Activated naive CD4-positive, alpha-beta T cell treated with anti-CD3 and anti-CD28 coated beads, Interleukin-2, amount 10 ng/mL, durations not matched to agents 7 days and 5 days (primary cell): ENCODE measurements around the gene PSPC1.
"Not testable (repeated sequence)": the region's sequence is repeated elsewhere in the genome, so short reads cannot be mapped to it uniquely, and the experiment has no call there.

Experiments
- CTCF ChIA-PET: fragments of 350-600 bp; sonication (Branson Sonifier 250); formaldehyde crosslinking; loops from one replicate; lab custom pipeline; 2021; ENCODE audit warnings: antibody characterized with exemption; lab: Charles Lee
- DNase-seq: peaks from one replicate; pipeline ENCODE4 v3.0.0-alpha.2; 2020
- H3K27ac Mint-ChIP-seq: one replicate; pipeline ENCODE4 v1.8.0; 2021; ENCODE audit warnings: mild to moderate bottlenecking, moderate library complexity, mixed read lengths
- H3K27me3 Mint-ChIP-seq: one replicate; pipeline ENCODE4 v1.8.0; 2021; ENCODE audit warnings: mild to moderate bottlenecking, mixed read lengths
- H3K36me3 Mint-ChIP-seq: one replicate; pipeline ENCODE4 v1.8.0; 2021; ENCODE audit warnings: mixed read lengths
- H3K4me1 Mint-ChIP-seq: one replicate; pipeline ENCODE4 v1.8.0; 2021; ENCODE audit warnings: mixed read lengths
- H3K4me3 Mint-ChIP-seq: one replicate; pipeline ENCODE4 v1.8.0; 2021; ENCODE audit warnings: mild to moderate bottlenecking, moderate library complexity, mixed read lengths
- H3K9me3 Mint-ChIP-seq: one replicate; pipeline ENCODE4 v1.8.0; 2021; ENCODE audit warnings: mixed read lengths

PSPC1 gene, protein sequence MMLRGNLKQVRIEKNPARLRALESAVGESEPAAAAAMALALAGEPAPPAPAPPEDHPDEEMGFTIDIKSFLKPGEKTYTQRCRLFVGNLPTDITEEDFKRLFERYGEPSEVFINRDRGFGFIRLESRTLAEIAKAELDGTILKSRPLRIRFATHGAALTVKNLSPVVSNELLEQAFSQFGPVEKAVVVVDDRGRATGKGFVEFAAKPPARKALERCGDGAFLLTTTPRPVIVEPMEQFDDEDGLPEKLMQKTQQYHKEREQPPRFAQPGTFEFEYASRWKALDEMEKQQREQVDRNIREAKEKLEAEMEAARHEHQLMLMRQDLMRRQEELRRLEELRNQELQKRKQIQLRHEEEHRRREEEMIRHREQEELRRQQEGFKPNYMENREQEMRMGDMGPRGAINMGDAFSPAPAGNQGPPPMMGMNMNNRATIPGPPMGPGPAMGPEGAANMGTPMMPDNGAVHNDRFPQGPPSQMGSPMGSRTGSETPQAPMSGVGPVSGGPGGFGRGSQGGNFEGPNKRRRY

DNA sequence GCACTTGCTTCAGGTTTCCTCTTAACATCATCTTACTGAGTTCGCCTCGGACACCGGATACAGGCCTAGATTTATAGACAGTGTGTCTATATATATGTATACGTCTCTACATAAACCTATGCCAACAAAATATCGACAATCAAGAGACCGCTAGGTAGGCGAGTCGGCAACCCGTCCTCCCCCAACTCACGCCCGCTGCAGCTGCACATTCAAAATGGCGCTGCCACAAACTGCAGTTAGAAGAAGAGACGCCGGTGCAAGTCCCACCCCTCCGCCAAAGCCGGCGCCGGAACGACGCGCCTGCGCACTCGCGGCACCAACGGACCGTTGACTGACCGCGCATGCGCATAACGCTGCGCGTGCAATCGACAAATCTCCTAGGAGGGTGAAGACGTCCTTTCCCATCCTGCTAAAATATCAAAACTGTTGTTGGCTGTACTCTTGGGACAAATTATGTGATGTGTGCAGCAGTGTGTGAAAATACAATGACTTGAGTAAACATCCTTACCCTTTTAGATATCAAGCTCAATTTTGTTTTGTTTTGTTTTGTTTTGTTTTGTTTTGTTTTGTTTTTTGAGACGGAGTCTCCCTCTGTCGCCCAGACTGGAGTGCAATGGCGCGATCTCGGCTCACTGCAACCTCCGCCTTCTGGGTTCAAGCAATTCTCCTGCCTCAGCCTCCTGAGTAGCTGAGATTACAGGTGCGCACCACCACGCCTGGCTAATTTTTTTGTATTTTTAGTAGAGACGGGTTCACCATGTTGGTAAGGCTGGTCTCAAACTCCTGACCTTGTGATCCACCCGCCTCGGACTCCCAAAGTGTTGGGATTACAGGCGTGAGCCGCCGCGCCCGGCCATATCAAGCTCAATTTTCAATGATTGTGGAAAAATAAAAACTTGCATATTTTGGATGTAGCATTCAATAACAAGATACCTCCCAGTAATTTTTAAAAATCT lies at the start of gene PSPC1:
PSPC1 (minus strand) TSS at position 219 of the 956 bp plus-strand sequence; CDS start at position 31, 188 bp downstream.
- Mint-ChIP-seq H3K4me1 (peaks cover 11% of the 10 kb centered on the region), H3K27ac (peak within 1 kb of the TSS; percentile 99), H3K4me3 (peak within 1 kb of the TSS; percentile 96)
- CTCF ChIA-PET: interaction anchor here (1.2 to 1.6 kb wide), 2 partner anchors 78 to 81 kb away, joined by 4 to 5 read pairs; partner anchors contain the start of gene ZMYM5
- H3K9me3 Mint-ChIP-seq, H3K27me3 Mint-ChIP-seq, H3K36me3 Mint-ChIP-seq: not testable (repeated sequence)
- peak; percentile 96 for DNase-seq

DNA sequence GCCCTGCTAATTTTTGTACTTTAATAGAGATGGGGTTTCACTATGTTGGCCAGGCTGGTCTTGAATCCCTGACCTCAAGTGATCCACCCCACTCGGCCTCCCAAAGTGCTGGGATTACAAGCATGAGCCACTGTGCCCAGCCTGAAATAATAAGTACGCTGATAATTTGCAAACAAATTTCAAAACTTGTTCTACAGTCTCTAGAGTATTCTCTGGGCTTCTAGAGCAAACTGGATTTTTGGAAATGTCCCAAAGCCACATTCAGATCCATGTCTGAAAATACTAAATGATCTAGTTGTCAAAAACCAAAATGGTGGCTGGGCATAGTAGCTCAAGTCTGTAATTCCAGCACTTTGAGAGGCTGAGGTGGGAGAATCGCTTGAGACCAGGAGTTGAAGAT lies 39.9 kb upstream of the PSPC1 start:
- no peak overlapping the region for H3K27ac Mint-ChIP-seq
- H3K9me3 Mint-ChIP-seq: no peaks in the 10 kb centered on the region
- CTCF ChIA-PET: no interaction called here
- H3K4me1 Mint-ChIP-seq: no peaks in the 10 kb centered on the region
- H3K27me3 Mint-ChIP-seq: no peaks in the 10 kb centered on the region
- H3K4me3 Mint-ChIP-seq: no peak overlapping the region
- no peak for DNase-seq
- H3K36me3 Mint-ChIP-seq: peaks cover 41% of the 10 kb centered on the region

DNA sequence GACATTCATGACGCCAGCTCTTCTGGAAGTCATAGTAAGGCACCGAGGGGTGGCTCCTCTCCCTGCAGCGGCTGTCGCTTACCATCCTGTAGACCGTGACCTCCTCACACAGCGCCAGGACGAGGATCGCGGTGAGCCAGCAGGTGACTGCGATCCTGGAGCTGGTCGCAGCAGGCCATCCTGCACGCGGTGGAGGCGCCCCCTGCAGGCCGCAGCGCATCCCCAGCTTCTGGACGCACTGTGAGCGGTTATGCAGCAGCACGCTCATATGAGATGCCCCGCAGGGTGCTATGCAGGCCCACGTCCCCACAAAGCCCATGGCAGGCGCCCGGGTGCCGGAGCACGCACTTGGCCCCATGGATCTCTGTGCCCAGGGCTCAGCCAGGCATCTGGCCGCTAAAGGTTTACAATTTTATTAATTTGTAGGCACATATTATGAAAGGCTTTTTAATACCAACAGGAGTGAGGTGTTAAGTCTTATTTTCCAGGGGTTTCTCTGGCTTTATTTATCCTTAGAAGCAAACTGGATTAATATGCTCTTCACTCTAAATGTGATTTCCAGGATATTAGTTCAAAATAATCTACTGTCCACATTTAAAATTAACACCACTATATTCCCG lies 35.6 kb upstream of the PSPC1 start:
- no peaks in the 10 kb centered on the region for H3K27me3 Mint-ChIP-seq
- DNase-seq: peak; percentile 47
- CTCF ChIA-PET: interaction anchor here (1.2 to 1.7 kb wide), 2 partner anchors 11 to 75 kb away, joined by 3 to 5 read pairs; no protein-coding TSS in a partner anchor
- H3K9me3 Mint-ChIP-seq: no peaks in the 10 kb centered on the region
- no peaks in the 10 kb centered on the region for H3K4me1 Mint-ChIP-seq
- H3K27ac Mint-ChIP-seq: no peak overlapping the region
- peaks cover 25% of the 10 kb centered on the region for H3K36me3 Mint-ChIP-seq
- no peak overlapping the region for H3K4me3 Mint-ChIP-seq

DNA sequence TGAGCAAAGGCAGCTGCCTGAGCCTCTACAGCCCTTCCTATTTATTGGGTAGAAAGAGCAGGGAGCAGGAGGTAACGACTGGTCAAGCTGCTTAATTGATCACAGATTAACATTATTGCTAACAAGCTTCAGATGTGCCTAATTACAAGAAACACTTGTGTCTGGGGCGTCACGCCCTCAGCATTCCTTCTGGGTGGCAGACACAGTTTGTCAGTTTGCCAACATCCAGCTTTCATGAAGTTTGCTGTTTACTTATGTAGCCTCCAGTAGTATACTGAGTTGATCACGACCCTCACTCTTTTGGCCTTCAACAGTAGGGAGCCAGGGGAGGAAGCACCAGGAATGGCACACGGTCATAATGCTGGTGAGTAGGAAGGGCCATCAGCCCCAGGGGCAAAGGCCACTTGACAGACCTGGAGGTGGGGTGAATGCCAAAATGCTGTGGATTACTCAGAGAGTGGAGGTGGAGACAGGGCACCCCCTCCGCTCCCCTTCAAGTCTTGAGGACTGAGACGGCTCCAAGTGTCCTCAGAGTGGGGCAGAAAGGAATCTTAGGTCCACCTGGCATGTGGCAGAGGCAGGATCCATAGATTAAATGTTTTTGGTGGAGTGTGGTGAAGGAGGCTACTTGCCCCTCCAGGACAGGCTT lies 34.9 kb upstream of the PSPC1 start:
- no peak for DNase-seq
- H3K9me3 Mint-ChIP-seq: no peaks in the 10 kb centered on the region
- no peaks in the 10 kb centered on the region for H3K4me1 Mint-ChIP-seq
- H3K27ac Mint-ChIP-seq: no peak overlapping the region
- CTCF ChIA-PET: interaction anchor here (0.7 to 1.7 kb wide), 3 partner anchors 11 to 74 kb away, joined by 3 to 5 read pairs (median 3); no protein-coding TSS in a partner anchor
- no peak overlapping the region for H3K4me3 Mint-ChIP-seq
- H3K36me3 Mint-ChIP-seq: peaks cover 21% of the 10 kb centered on the region
- no peaks in the 10 kb centered on the region for H3K27me3 Mint-ChIP-seq

DNA sequence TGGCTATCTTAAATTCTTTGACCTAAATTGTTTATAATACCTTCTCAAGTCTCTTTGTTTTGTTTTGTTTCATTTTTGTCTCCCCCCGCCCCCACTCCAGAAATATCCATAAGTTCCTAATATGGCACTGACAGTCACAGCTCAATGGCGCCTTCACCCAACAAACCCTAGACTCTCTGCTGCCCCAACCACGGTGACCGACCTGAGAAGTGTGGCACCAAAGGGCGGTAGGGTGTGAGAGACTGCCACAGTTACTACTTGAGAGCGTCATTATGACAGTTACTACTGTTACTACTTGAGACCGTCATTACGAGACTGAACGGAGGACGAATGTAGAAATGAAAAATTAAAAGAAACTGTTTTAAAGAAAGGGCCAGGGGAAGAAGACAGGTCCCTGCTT lies 34.4 kb upstream of the PSPC1 start:
- Mint-ChIP-seq H3K4me3 (no peak overlapping the region), H3K36me3 (peaks cover 23% of the 10 kb centered on the region), H3K27me3 (no peaks in the 10 kb centered on the region), H3K27ac (no peak overlapping the region), H3K9me3 (no peaks in the 10 kb centered on the region), H3K4me1 (no peaks in the 10 kb centered on the region)
- CTCF ChIA-PET: interaction anchor here (0.7 to 1.7 kb wide), 2 partner anchors 10 to 12 kb away, joined by 3 to 5 read pairs; no protein-coding TSS in a partner anchor
- no peak for DNase-seq

DNA sequence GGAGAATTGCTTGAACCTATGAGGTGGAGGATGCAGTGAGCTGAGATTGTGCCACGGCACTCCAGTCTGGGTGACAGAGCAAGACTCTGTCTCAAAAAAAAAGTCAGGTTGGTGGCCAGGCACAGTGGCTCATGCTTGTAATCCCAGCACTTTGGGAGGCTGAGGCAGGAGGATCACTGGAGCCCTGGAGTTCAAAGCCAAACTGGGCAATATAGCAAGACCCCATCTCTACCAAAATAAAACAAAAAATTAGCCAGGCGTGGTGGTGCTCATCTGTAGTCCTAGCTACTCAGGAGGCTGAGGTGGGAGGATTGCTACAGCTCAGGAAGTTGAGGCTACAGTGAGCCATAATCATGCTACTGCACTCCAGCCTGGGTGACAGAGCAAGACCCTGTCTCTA lies 33.1 kb upstream of the PSPC1 start:
- H3K27ac Mint-ChIP-seq, DNase-seq, H3K9me3 Mint-ChIP-seq, H3K4me3 Mint-ChIP-seq, H3K4me1 Mint-ChIP-seq, CTCF ChIA-PET, H3K27me3 Mint-ChIP-seq: not testable (repeated sequence)
- H3K36me3 Mint-ChIP-seq: peaks cover 21% of the 10 kb centered on the region

DNA sequence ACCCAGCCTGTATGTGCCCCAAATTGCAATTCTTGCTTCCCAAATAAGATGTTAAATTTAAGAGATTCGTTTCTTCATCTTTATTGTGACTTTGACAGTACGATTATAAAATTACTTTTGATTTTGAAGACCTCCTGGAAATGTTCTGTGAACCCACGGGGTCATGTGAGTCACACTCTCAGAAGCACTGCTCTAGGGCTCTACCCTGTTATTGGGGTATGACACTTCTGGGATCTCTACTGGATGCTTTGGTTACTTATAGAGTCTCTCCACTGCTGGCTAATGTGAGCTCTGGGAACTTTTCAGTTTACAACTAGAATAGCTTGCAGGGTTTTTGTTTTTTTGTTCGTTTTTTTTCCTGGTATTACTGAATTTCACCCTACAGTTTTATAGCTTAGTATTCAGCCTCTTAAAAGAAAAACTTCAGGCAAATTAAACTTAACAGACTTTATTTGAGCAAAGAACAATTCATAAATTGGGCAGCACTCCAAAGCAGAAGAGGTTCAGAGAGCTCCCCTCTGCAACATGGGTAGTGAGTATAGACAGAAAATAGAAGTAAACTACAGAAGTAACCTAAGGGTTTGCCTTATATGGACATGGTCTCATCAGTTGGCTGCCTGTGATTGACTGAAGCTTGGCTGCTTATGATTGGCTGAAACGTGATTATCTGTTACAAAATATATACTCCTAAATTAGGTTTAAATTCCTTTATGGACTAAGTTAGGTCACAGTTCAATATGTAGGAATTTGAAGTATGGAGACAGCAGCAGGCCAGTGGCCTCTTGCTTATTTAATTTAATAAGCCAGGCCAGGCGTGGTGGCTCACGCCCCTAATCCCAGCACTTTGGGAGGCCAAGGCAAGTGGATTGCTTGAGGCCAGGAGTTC lies 28.5 kb upstream of the PSPC1 start:
- Mint-ChIP-seq H3K36me3 (peaks cover 12% of the 10 kb centered on the region), H3K27ac (no peak overlapping the region), H3K4me1 (no peaks in the 10 kb centered on the region), H3K4me3 (no peak overlapping the region), H3K27me3 (no peaks in the 10 kb centered on the region), H3K9me3 (no peaks in the 10 kb centered on the region)
- CTCF ChIA-PET: interaction anchor here (0.6 kb wide), 1 partner anchor 75 kb away, joined by 3 read pairs; no protein-coding TSS in a partner anchor
- no peak for DNase-seq

DNA sequence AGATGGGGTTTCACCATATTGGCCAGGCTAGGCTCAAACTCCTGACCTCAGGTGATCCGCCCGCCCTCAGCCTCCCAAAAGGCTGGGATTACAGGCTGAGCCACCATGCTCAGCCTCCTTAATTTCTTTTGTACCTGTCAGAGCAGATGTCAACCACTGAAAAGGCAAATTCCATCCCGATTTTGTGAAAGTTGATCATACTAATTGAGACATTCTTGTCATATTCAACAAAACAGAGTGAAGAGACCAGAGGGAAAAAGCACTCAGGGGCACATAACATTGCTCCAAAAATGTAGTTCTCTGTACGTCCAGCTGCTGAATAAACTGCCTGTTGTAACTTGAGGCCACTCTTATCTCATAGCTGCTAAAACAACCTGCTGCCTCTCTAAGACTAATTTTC lies 27.4 kb upstream of the PSPC1 start:
- no peaks in the 10 kb centered on the region for H3K9me3 Mint-ChIP-seq
- H3K4me1 Mint-ChIP-seq: no peaks in the 10 kb centered on the region
- CTCF ChIA-PET: no interaction called here
- no peak for DNase-seq
- no peak overlapping the region for H3K27ac Mint-ChIP-seq
- H3K36me3 Mint-ChIP-seq: peaks cover 12% of the 10 kb centered on the region
- H3K27me3 Mint-ChIP-seq: no peaks in the 10 kb centered on the region
- H3K4me3 Mint-ChIP-seq: no peak overlapping the region

DNA sequence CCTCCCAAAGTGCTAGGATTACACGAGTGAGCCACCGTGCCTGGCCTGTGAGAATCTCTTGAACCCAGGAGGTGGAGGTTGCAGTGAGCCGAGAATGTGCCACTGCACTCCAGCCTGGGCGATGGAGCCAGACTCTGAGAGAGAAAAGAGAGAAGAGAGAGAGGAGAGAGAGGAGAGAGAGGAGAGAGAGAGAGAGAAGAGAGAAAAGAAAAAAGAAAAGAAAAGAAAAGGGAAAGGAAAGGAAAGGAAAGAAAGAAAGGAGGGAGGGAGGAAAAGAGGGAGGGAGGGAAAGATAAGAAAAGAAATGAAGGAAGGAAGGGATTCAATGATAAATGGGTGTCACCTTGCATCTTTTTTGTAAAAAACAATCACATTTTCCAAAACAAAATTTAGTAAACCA lies 23.0 kb upstream of the PSPC1 start:
- H3K9me3 Mint-ChIP-seq: no peaks in the 10 kb centered on the region
- no peaks in the 10 kb centered on the region for H3K27me3 Mint-ChIP-seq
- H3K27ac Mint-ChIP-seq: peak overlapping the region; percentile 49
- DNase-seq: no peak
- H3K36me3 Mint-ChIP-seq: peaks cover 3% of the 10 kb centered on the region
- CTCF ChIA-PET: no interaction called here
- no peaks in the 10 kb centered on the region for H3K4me1 Mint-ChIP-seq
- H3K4me3 Mint-ChIP-seq: no peak overlapping the region

DNA sequence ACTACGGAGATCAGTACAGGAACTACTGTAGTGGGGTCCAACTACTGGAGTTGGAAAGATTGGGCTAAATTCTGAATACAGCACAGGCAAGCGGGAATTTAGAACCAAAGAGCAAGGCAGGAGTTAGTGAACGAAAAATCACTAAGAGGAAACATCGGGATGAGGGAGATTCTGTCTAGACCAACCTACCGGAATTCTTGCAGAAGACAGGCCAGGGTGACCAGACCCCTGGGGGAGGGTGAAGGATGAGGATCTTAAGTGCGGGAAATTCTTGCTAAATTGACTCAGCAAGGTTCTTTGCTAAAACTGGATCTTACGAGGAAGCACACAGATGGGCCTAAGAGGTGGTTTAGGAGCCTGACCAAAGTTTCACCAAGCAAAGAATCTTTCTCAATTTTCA lies 13.2 kb upstream of the PSPC1 start:
- CTCF ChIA-PET: no interaction called here
- Mint-ChIP-seq H3K4me1 (peaks cover 4% of the 10 kb centered on the region), H3K9me3 (no peaks in the 10 kb centered on the region), H3K36me3 (no peaks in the 10 kb centered on the region), H3K27me3 (no peaks in the 10 kb centered on the region), H3K27ac (no peak overlapping the region), H3K4me3 (no peak overlapping the region)
- DNase-seq: no peak

DNA sequence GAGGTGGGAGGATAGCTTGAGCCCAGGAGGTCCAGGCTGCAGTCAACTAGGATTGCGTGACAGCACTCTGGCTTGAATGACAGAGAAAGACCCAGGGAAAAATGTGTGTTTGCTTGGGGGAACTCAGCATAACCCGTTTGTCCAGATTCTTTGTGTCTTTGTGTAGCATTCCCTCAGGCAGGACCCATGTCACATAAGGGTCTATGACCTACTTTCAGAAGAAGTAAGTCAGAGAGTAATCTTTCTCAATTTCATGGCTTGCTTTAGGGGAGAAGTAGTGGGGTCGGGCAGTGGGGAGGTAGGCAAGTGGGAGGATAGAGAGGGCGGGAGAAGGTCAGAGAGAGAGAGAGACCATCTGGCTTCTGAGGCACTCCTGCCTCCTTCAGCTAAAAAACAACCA lies 11.9 kb upstream of the PSPC1 start:
- Mint-ChIP-seq H3K36me3 (no peaks in the 10 kb centered on the region), H3K4me3 (no peak overlapping the region), H3K9me3 (no peaks in the 10 kb centered on the region), H3K27ac (no peak overlapping the region), H3K4me1 (peaks cover 4% of the 10 kb centered on the region), H3K27me3 (no peaks in the 10 kb centered on the region)
- no peak for DNase-seq
- CTCF ChIA-PET: no interaction called here

DNA sequence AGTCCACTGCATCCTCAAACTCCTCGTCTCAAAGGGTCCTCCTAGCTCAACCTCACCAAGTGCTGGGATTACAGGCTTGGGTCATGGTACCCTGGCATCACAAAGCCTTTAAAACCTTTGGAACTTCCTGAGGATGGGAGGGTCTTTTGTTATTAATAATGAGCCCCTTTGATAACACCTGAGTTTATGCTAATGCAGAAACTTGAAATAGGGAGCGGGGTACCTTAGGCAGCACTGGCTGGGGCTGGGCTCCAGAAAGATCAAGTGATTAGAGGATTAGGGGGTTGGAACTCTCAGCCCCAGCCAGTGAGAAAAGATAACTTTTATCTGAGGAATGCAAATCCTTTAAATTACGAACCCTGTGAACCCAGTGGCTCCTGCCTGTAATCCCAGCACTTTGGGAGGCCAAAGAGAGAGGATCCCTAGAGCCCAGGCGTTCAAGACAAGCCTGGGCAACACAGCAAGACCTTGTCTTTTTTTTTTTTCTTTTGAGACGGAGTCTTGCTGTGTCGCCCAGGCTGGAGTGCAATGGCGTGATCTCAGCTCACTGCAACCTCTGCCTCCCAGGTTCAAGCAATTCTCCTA lies 9.3 kb upstream of the PSPC1 start:
- peaks cover 4% of the 10 kb centered on the region for H3K4me1 Mint-ChIP-seq
- DNase-seq: no peak
- H3K27ac Mint-ChIP-seq: no peak overlapping the region
- no peaks in the 10 kb centered on the region for H3K9me3 Mint-ChIP-seq
- no peaks in the 10 kb centered on the region for H3K27me3 Mint-ChIP-seq
- CTCF ChIA-PET: interaction anchor here (0.6 to 1.1 kb wide), 2 partner anchors 30 to 63 kb away, joined by 3 read pairs; no protein-coding TSS in a partner anchor
- no peak overlapping the region for H3K4me3 Mint-ChIP-seq
- no peaks in the 10 kb centered on the region for H3K36me3 Mint-ChIP-seq
